Astrocyte (in vitro differentiated cells and primary cell): ENCODE measurements around the gene C1orf141.

Experiments
- CTCF ChIP-seq: IDR thresholded peaks from 2 replicates; pipeline ENCODE4 v1.5.1; 2011; ENCODE audit warnings: low read depth, mild to moderate bottlenecking, inconsistent platforms, low read length, moderate library complexity; ENCODE audit not compliant: insufficient read depth
- EZH2 ChIP-seq: IDR thresholded peaks from 2 replicates; pipeline ENCODE4 v1.6.1; 2012; ENCODE audit warnings: mild to moderate bottlenecking, low read length, inconsistent platforms; ENCODE audit not compliant: insufficient read depth

DNA sequence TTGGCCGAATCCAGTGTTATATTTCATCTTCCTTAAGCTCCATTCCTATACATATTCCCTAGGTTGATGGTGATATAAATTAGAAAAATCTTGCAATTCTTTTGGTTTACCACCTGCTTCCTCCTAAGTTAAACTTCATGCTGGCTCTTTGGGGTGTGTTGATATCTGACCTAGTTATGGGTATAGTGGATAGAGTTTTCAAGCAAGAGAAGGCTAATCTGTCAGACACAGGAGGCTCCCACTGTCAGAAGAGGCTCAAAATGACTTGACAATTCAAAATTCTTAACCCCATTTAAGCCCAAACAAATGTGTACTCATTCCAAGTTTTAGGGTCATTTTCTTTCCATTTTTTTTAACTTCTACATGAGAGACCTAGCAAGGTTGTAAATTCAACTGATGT, 72.4 kb downstream of the C1orf141 start:
- TF ChIP-seq EZH2 = no peak
- TF ChIP-seq CTCF = no peak
